ENCODE data around the gene TMED8. TPM values are rescaled to one million over a fixed set of nuclear protein-coding genes. Genes with fewer than 3 reads are reported as not detected.

TMED8 gene
- total RNA-seq, 1 donor from 2014 or later: 31.3 TPM

DNA sequence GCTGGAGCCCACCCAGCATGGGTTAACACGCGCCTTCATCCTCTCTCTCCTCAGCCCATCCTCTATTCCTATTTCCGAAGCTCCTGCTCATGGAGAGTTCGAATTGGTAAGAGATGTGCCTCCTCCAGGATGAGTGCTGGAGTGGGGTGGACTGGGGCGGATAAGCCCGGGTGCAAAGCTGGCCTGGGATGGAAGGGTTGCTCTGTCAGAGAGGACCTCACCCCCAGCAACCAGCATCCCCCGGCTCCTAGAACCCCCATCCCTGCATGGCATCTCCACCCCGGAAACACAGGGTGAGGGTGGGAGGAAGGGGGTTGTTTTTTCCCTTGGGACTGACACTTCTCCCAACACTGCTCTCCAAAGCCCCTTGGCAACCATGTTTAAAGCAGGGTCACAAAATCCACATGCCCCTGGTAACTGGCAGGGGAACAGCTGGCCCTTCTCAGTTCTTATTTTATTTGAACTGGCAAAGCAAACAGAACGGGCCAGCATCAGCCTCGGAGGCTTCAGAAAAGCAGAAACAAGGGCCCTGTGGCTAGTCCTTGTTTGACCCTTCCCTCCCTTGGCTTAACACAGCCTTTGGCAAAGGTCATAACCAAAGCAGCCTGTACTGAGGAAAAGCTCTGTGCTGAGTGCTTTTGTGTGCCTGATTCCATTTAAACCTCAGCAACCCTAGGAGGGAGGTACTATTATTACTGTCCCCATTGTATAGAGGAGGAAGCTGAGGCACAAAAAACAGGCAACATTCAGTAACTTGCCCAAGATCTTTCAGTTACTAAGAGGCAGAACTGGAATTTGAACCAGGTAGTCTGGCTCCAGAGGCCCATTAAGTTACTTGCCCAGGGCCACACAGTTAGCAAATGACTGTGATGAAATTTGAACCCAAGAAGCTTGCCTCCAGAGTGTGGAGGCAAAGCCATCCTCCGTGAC, 51.8 kb downstream of the TMED8 start:
- ChIA-PET POLR2A (interaction anchor here (1.4 kb wide), 1 partner anchor 52 kb away, joined by 3 read pairs; the partner anchor contains the start of genes SAMD15 and TMED8), CTCF (interaction anchor here (1.3 kb wide), 1 partner anchor 24 kb away, joined by 3 read pairs; no protein-coding TSS in a partner anchor)
- Mint-ChIP-seq H3K27ac (no peak overlapping the region), H3K9me3 (no peaks in the 10 kb centered on the region), H3K4me3 (no peak overlapping the region), H3K4me1 (peaks cover 12% of the 10 kb centered on the region), H3K27me3 (no peaks in the 10 kb centered on the region), H3K36me3 (ENCODE audit: low read depth) (peaks cover 7% of the 10 kb centered on the region)
- no peak for DNase-seq
- intact Hi-C loops (cut with micrococcal nuclease): loop anchor here (5.0 kb wide), 1 partner anchor 363 kb away; no protein-coding TSS in a partner anchor
- no peak for ATAC-seq (ENCODE audit: low read depth)
- TF ChIP-seq, protein P1, sequence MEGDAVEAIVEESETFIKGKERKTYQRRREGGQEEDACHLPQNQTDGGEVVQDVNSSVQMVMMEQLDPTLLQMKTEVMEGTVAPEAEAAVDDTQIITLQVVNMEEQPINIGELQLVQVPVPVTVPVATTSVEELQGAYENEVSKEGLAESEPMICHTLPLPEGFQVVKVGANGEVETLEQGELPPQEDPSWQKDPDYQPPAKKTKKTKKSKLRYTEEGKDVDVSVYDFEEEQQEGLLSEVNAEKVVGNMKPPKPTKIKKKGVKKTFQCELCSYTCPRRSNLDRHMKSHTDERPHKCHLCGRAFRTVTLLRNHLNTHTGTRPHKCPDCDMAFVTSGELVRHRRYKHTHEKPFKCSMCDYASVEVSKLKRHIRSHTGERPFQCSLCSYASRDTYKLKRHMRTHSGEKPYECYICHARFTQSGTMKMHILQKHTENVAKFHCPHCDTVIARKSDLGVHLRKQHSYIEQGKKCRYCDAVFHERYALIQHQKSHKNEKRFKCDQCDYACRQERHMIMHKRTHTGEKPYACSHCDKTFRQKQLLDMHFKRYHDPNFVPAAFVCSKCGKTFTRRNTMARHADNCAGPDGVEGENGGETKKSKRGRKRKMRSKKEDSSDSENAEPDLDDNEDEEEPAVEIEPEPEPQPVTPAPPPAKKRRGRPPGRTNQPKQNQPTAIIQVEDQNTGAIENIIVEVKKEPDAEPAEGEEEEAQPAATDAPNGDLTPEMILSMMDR (IDR thresholded peaks at IDR 0.05): no peak

DNA sequence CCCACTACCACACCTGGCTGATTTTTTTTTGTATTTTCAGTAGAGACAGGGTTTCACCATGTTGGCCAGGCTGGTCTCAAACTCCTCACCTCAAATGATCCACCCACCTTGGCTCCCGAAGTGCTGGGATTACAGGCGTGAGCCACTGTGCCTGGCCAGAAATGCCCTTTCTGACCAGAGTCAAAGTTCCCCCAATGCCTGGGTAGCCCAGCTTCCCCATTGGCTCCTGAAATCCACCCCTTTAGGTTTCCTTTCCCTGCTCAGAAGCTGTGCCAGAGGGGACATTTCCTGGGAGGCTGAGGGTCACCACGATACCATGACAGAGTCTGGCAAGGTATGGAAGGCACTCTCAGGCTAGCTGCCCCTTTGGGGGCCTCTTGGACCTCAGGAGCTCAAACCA, 52.6 kb downstream of the TMED8 start:
- H3K4me3 Mint-ChIP-seq: no peak overlapping the region
- no peak overlapping the region for H3K27ac Mint-ChIP-seq
- ChIA-PET CTCF (interaction anchor here (1.0 kb wide), 1 partner anchor 8 kb away, joined by 3 read pairs; no protein-coding TSS in a partner anchor), POLR2A (interaction anchor here (0.6 to 1.4 kb wide), 2 partner anchors 52 to 118 kb away, joined by 3 read pairs; partner anchors contain the start of genes SAMD15 and TMED8)
- peaks cover 7% of the 10 kb centered on the region for H3K36me3 Mint-ChIP-seq (ENCODE audit: low read depth)
- no peaks in the 10 kb centered on the region for H3K9me3 Mint-ChIP-seq
- DNase-seq: no peak
- intact Hi-C loops (cut with micrococcal nuclease): loop anchor here (5.0 kb wide), 1 partner anchor 362 kb away; no protein-coding TSS in a partner anchor
- no peak for ATAC-seq (ENCODE audit: low read depth)
- TF ChIP-seq, protein P1 (IDR thresholded peaks at IDR 0.05): no peak
- no peaks in the 10 kb centered on the region for H3K27me3 Mint-ChIP-seq
- peaks cover 19% of the 10 kb centered on the region for H3K4me1 Mint-ChIP-seq

DNA sequence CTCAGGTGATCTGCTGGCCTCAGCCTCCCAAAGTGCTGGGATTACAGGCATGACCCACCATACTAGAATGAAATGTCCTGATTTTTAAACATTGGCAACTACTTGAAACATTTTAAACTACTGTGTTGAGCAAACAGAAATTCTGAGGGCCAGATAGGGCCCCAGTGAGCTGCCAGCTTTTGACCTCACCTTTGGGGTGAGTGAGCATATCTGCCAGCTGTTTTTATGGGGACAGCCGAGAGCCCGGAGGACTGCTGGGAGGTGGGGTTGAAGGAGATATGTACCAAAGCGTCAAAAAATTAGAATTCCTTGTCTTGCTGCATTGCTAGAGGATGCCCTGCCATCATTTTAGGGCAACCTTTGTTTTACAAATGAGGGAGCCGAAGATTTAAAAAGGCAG, 53.3 kb downstream of the TMED8 start:
- Mint-ChIP-seq H3K36me3 (ENCODE audit: low read depth) (peaks cover 7% of the 10 kb centered on the region), H3K4me3 (no peak overlapping the region), H3K27ac (no peak overlapping the region), H3K4me1 (peaks cover 19% of the 10 kb centered on the region), H3K9me3 (no peaks in the 10 kb centered on the region), H3K27me3 (no peaks in the 10 kb centered on the region)
- no peak for ATAC-seq (ENCODE audit: low read depth)
- POLR2A ChIA-PET: interaction anchor here (0.7 kb wide), 1 partner anchor 1172 kb away, joined by 5 read pairs; the partner anchor contains the start of gene GPATCH2L
- CTCF ChIA-PET: interaction anchor here (1.0 kb wide), 1 partner anchor 7 kb away, joined by 3 read pairs; no protein-coding TSS in a partner anchor
- intact Hi-C loops (cut with micrococcal nuclease): loop anchor here (5.0 kb wide), 1 partner anchor 361 kb away; no protein-coding TSS in a partner anchor
- TF ChIP-seq, protein P1 (IDR thresholded peaks at IDR 0.05): no peak
- no peak for DNase-seq

DNA sequence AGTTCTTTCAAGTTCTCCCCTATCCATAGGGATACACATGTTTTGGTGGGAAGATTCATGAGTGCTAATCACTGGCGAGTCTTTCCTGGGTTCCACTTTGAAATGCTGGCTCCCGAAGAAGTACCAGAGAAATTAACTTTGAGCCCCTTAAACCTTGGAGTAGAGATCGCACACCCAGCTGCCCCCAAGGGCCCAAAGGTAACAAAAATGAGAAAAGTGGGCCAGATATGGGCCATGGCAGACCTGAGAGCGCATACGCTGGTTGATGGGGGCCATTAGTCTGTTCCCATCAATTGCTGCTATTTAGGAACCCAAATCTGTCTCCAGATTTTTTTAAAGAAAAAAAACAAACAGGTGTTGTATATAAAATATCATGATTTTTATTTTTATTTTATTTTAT, 53.9 kb downstream of the TMED8 start:
- ChIA-PET POLR2A (no interaction called here), CTCF (no interaction called here)
- Mint-ChIP-seq H3K27me3 (no peaks in the 10 kb centered on the region), H3K27ac (no peak overlapping the region), H3K4me3 (no peak overlapping the region), H3K9me3 (no peaks in the 10 kb centered on the region), H3K36me3 (ENCODE audit: low read depth) (peaks cover 7% of the 10 kb centered on the region), H3K4me1 (peaks cover 19% of the 10 kb centered on the region)
- intact Hi-C loops (cut with micrococcal nuclease): loop anchor here (5.0 kb wide), 1 partner anchor 361 kb away; no protein-coding TSS in a partner anchor
- TF ChIP-seq, protein P1 (IDR thresholded peaks at IDR 0.05): no peak
- ATAC-seq (ENCODE audit: low read depth) (no peak), DNase-seq (no peak)
